Activated T-helper 1 cell treated with anti-CD3 and anti-CD28 coated beads, Interleukin-2, amount 50 U/mL, for 16 hours (primary cell): ENCODE measurements around the gene NAIF1.
"Not testable (repeated sequence)": the region's sequence is repeated elsewhere in the genome, so short reads cannot be mapped to it uniquely, and the experiment has no call there.

ENCODE experiments used
- DNase-seq, 2 donors: peaks; one replicate each; pipeline ENCODE4 v3.0.0-alpha.2; 2020; ENCODE audit warnings: low read depth in 1 of 2, low spot score in 1 of 2

NAIF1 gene

GRCh38 chr9:128062279-128062678 is 4.8 kb downstream of the NAIF1 start:
- no peak for DNase-seq

DNA sequence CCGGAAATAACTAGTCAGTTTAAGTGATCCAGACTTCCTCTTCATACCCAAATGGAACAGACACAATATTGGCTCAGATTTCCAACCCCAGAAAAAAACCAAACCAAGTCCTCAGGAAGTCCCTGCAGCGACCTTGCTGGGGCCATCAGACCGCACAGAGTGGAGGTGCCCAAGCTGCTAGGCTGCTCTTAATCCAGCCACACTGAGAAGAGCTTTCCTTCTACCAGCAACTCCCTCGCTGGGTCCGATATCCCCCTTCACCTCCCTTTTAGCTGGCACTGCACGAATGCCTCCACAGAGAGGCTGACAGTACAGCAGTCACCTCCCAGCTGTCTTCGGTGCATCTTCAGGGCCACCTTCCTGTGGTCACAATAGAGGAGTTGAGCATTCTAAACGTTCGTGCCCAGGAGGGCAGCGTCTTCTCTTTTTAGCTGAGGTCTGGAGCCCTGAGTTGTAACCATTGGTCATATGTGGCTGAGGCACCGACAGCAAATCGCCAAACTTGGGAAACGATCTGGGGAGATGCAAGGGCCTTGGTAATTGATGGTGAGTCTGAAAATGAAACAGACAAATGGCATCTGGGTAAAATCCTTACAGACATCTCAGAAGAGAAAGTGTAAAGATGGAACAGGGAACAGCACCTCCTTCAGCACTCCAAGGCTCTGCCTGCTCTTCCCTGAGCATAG is 5.7 kb downstream of the NAIF1 start:
- no peak for DNase-seq

- DNase-seq: no peak
Measured at GRCh38 chr9:128059365-128059983, 7.6 kb downstream of the NAIF1 start.

DNA sequence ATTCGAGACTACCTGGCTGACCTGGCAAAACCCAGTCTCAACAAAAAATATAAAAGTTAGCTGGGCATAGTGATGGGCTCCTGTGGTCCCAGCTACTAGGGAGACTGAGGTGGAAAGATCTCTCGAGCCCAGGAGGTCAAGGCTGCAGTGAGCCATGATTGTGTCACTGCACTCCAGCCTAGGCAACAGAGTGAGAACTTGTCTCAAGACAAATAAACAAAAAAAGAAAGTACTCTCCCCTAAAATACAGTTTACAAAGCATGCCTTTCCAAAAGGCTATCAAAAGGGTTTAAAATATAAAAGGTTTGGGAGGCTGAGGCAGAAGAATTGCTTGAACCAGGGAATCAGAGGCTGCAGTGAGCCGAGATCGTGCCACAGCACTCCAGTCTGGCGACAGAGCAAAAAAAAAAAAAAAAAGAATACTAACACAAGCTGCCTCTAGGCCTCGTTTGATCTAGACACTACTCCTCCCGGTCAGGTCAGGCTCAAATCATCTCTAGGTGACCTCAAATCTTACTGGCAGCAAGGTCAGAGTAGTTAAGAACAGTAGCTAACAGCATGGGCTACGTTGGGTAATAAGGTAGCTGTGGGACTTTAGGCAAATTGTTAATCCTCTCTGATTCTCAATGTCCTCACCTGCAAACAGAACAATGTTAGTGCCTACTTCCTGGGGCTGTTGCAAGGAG is 9.3 kb downstream of the NAIF1 start:
- no peak for DNase-seq

- DNase-seq: no peak
Measured at GRCh38 chr9:128056887-128057723, 10.0 kb downstream of the NAIF1 start.

GRCh38 chr9:128056086-128056485 is 11.0 kb downstream of the NAIF1 start:
- no peak for DNase-seq

- DNase-seq: no peak
Measured at GRCh38 chr9:128055344-128056040, 11.6 kb downstream of the NAIF1 start.

GRCh38 chr9:128054087-128054486 is 13.0 kb downstream of the NAIF1 start:
- DNase-seq: no peak

DNA sequence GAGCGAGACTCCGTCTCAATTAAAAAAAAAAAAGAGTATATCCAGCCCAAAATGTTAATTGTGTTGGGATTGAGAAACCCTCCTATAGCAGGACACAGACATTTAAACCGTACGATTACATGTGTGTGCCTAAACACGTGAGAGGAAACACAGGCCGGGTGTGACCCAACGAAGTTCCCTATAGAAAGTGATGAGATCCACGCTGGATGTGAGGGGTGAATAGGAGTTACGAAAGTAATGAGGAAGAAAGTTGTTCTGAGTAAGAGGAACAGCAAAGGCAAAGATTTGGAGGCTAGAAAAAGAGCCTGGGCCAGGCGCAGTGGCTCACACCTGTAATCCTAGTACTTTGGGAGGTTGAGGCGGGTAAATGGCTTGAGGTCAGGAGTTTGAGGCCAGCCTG is 13.6 kb downstream of the NAIF1 start:
- no peak for DNase-seq

- no peak for DNase-seq
Measured at GRCh38 chr9:128051932-128052709, 15.0 kb downstream of the NAIF1 start.

- no peak for DNase-seq
Measured at GRCh38 chr9:128049843-128050242, 17.3 kb downstream of the NAIF1 start.

- DNase-seq: no peak
Measured at GRCh38 chr9:128048663-128049062, 18.5 kb downstream of the NAIF1 start.

DNA sequence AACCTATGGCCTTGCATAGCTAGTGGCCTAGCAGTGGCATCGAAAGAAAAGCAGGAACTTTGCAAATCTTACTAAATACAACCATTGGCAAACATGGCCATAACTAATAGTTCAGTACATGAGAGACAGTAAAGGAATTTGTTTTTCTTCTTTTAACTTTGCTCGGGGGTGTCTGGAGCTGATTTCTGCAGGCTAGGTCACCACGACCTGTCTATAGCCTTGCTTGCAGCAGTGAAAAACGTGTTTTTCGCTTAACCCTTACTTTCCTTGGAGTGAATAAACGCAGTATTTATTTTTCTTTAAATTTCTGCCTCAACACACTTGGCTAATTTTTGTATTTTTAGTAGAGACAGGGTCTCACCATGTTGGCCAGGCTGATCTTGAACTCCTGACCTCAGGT is 19.9 kb downstream of the NAIF1 start:
- no peak for DNase-seq

DNA sequence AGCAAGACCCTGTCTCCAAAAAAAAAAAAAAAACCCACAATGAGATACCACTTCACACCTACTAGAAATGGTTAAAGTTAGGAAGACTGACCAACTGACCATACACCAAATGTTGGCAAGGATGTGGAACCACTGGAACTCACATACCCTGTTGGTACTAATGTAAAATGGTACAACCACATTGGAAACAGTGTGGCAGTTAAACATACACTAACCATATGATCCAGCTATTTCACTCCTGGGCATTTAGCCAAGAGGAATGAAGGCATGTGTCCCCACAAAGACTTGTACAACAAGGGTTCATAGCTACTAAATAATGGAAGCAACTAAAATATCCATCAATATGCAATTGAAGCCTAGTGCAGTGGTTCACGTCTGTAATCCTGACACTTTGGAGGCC is 21.3 kb downstream of the NAIF1 start:
- no peak for DNase-seq

DNA sequence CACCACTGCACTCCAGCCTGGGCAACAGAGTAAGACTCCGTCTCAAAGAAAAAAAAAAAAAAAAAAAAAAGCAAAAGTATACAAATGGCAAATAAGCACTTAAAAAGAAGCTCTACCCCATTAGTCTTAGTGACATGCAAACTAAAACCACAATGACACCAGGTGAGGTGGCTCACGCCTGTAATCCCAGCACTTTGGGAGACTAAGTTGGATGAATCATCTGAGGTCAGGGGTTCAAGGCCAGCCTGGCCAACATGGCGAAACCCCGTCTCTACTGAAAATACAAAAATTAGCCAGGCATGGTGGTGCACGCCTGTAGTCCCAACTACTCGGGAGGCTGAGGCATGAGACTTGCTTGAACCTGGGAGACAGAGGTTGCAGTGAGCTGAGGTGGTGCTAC is 21.7 kb downstream of the NAIF1 start:
- DNase-seq: not testable (repeated sequence)

DNA sequence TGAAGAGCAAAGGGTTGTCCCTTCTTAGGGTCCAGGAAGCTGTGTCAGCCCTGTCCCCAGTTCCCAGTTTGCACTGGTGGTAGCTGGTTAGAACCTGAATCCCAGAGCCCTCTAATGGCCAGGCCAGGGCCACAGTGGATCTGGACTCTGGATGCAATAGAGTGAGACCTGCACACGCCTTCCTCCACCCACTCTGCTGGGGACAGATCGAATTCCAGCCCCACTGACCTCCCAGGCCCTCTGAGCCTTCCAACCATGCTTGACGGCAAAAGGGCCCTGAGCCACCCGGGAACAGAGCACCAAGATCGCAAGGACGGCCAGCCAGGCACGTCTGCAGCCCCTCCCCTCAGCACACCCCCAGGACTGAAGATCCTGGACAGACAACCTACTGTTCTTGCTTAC is 23.7 kb downstream of the NAIF1 start:
- DNase-seq: no peak

- DNase-seq: no peak
Measured at GRCh38 chr9:128042043-128042442, 25.1 kb downstream of the NAIF1 start.

DNA sequence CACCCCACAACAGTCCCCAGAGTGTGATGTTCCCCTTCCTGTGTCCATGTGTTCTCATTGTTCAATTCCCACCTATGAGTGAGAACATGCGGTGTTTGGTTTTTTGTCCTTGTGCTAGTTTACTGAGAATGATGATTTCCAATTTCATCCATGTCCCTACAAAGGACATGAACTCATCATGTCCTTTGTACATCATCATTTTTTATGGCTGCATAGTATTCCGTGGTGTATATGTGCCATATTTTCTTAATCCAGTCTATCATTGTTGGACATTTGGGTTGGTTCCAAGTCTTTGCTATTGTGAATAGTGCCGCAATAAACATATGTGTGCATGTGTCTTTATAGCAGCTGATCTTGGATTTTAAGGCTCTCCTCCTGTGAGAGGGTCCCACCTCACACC is 26.3 kb downstream of the NAIF1 start:
- DNase-seq: not testable (repeated sequence)

GRCh38 chr9:128036522-128036921 is 30.6 kb downstream of the NAIF1 start:
- not testable (repeated sequence) for DNase-seq
